Activated CD4-positive, alpha-beta T cell treated with anti-CD3 and anti-CD28 coated beads for 24 hours (primary cell): ENCODE data around the gene PDE4A.
"Not testable (repeated sequence)": the region's sequence is repeated elsewhere in the genome, so short reads cannot be mapped to it uniquely, and the experiment has no call there.

Experiments used
- DNase-seq, 2 donors: peaks; one replicate each; pipeline ENCODE4 v3.0.0-alpha.2; 2020; ENCODE audit warnings: low read depth in 2 of 2

PDE4A gene

DNA sequence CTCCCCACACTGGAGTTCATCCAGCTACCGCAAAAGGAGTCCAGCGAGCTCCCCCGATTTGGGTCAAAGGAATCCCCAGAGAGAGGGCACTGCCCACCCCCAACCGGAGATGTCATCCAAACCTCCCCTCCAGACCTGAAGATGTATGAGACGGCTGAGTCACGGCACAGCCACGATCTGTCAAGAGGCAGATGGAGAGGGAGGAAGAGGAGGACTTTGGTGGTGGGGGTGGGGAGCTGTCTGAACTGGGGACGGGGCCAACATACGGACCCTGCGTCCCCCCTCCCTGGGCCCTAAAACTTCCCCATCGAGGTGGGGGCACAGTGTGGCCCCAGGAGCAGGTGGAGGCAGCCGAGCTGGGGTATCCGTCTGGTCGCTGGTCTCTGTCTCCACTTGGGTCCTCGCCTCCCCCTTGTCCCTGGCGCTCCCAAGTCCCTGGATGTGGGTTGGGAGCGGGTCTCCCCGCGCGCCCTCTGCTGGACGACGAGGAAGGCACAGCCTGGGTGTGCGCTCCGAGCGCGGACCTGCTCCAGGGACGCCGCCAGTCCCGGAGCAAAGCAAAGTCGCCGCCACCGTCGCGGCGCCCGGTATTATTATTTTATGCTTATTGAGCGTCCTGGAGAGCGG, 3.8 kb downstream of the PDE4A start:
- peak in 1 of 2 donors; percentile 59 for DNase-seq

DNA sequence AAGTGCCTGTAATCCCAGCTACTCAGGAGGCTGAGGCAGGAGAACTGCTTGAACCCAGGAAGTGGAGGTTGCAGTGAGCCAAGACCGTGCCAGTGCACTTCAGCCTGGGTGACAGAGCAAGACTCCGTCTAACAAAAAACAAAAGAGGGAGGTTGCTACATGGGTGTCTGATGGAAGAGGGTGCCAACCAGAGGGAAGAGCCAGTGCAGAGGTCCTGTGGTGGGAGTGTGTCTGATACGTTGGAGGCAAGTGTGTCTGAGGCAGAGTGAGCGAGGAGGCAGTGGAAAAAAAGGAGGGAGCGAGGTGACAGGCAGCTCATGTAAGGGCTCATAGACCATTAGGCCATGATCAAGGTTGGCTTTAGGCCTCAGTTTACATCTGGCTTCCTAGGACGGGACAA, 6.8 kb downstream of the PDE4A start:
- DNase-seq, result no peak

DNA sequence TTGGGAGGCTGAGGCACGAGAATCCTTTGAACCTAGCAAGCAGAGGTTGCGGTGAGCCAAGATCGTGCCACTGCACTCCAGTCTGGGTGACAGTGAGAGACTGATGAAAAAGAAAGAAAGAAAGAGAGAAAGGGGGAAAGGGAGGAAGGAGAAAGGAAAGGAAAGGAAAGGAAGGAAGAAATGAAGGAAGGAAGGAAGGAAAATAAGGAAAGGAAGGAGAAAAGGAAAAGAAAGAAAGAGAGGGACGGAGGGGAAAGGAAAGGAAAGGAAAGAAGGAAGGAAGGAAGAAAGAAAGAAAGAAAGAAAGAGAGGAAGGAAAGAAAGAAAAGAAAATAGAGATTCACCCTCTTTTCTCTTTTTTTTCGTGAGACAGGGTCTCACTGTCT, 8.7 kb downstream of the PDE4A start:
- DNase-seq, result no peak

DNA sequence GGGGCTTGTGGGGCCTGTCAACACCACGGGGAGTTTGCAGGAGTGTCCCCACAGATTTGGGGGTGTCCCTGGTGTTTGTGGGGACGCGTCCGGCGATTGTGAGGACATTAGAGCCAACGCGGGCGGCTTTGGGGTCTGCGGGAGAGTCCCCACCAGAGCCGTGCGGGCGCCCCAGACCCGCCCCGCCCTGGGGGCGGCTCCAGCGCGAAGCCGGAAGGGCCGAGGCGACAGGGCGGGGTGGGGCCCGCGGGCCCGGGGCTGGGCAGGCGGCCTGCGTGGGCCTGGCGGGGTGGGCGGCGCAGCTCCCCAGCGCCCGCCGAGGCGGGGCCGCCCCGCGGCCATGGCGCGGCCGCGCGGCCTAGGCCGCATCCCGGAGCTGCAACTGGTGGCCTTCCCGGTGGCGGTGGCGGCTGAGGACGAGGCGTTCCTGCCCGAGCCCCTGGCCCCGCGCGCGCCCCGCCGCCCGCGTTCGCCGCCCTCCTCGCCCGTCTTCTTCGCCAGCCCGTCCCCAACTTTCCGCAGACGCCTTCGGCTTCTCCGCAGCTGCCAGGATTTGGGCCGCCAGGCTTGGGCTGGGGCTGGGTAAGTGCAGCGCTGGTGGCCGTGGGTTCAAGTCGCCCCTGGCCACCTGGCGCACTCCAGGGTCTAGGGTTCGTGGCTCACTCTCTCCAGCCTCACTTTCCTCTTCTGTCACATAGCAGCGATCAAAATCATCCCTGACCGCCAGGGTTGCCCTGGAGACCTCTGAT, 10.3 kb downstream of the PDE4A start:
- DNase-seq, result no peak

DNA sequence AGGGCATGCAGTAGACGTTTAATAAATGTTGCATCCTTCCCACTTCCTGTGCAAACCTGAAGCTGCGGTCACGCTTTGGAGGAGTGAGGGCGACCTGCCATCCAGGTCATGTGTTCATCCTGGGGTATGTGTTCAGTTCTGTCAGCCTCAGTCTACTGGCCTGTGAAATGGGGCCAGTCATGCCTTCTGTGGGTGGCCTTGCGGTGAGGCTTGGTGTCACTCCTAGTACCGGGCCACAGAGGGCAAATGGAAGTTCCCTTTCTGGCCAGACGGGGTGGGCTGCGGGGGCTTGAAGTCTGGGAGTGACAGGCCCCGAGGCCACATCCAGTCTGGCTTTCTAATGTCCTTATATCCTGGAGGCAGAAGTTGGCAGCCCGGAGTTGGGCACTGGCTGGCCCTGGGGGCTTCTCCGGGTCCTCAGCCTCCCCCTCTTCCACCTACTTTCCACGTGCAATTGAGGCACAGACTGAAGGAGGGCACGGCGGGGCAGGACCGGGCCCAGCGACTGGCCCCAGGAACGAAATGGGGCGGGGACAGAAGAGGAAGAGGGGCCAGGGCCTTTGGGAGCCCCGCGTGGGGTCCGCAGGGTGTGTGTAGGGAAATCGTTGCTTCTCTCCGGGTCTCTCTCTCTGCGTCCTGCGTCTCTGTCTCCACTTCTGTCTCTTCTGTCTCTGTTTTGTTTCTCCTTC, 11.1 kb downstream of the PDE4A start:
- DNase-seq, result no peak

- DNase-seq, result no peak
Observed at GRCh38 chr19:10431943-10432735, 11.8 kb downstream of the PDE4A start.

GRCh38 chr19:10432736-10433130, 12.4 kb downstream of the PDE4A start:
- DNase-seq, result no peak

- DNase-seq, result no peak
Observed at GRCh38 chr19:10433131-10433536, 12.8 kb downstream of the PDE4A start.

DNA sequence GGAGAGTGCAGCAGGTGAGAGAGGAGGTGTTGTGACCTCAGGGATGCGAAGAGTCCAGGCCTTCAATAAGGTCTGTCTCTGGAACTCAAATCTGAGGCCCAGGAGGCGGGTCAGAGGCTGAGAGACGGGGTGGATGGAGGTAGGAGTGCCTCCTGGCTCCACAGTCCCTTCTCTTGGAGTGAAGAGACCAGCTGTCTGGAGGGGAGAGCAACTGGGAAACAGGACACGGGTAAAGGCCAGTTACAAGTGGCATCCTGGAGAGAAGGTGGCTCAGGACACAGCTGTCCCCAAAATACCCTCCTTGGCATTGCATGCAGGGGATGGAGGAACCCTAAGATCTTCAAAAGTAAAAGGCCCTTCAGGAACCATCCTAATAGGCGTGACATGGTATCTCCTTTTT, 19.2 kb downstream of the PDE4A start:
- DNase-seq, result no peak

- DNase-seq, result no peak
Observed at GRCh38 chr19:10442698-10443097, 22.4 kb downstream of the PDE4A start.

- DNase-seq, result no peak
Observed at GRCh38 chr19:10449037-10449436, 28.7 kb downstream of the PDE4A start.

GRCh38 chr19:10450191-10450852, 30.0 kb downstream of the PDE4A start:
- no peak for DNase-seq

GRCh38 chr19:10450853-10451609, 30.7 kb downstream of the PDE4A start:
- DNase-seq, result no peak

GRCh38 chr19:10452726-10453618, 32.6 kb downstream of the PDE4A start:
- DNase-seq, result no peak

- DNase-seq, result no peak
Observed at GRCh38 chr19:10453852-10454251, 33.5 kb downstream of the PDE4A start.

GRCh38 chr19:10454267-10454666, 33.9 kb downstream of the PDE4A start:
- no peak for DNase-seq

- DNase-seq, result not testable (repeated sequence)
Observed at GRCh38 chr19:10458733-10459132, 38.4 kb downstream of the PDE4A start.

DNA sequence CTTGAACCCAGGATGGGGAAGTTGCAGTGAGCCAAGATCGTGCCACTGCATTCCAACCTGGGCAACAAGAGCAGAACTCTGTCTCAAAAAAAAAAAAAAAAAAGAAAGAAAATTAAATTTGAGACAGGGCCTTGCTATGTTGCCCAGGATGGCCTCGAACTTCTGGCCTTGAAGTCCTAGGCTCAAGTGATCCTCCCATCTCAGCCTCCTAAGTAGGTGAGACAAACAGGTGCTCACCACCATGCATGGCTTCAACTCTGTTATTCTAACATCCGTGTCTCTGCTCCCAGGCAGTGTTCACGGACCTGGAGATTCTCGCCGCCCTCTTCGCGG, 40.3 kb downstream of the PDE4A start:
- DNase-seq, result no peak

- DNase-seq, result peak; percentile 74 to 89
Observed at GRCh38 chr19:10461047-10461949, 41.0 kb downstream of the PDE4A start.
